Osteocyte (in vitro differentiated cells): ENCODE data around the gene PGAP6. TPM values are rescaled to one million over a fixed set of nuclear protein-coding genes. Genes with fewer than 3 reads are reported as not detected.

Source experiments
- DNase-seq: peaks from one replicate; pipeline ENCODE4 v3.0.0; 2021; ENCODE audit warnings: mixed read lengths; ENCODE audit not compliant: unreplicated experiment; ENCODE audit errors: extremely low spot score
- H3K27ac Mint-ChIP-seq: one replicate; pipeline ENCODE4 v1.8.0; 2021; ENCODE audit warnings: mild to moderate bottlenecking, mixed read lengths; ENCODE audit not compliant: unreplicated experiment
- H3K27me3 Mint-ChIP-seq: one replicate; pipeline ENCODE4 v1.8.0; 2021; ENCODE audit warnings: mixed read lengths; ENCODE audit not compliant: unreplicated experiment
- H3K36me3 Mint-ChIP-seq: one replicate; pipeline ENCODE4 v1.8.0; 2021; ENCODE audit warnings: mixed read lengths; ENCODE audit not compliant: unreplicated experiment
- H3K4me1 Mint-ChIP-seq: one replicate; pipeline ENCODE4 v1.8.0; 2021; ENCODE audit warnings: mixed read lengths; ENCODE audit not compliant: unreplicated experiment
- H3K4me3 Mint-ChIP-seq: one replicate; pipeline ENCODE4 v1.8.0; 2021; ENCODE audit warnings: mild to moderate bottlenecking, moderate library complexity, mixed read lengths; ENCODE audit not compliant: unreplicated experiment
- H3K9me3 Mint-ChIP-seq: one replicate; pipeline ENCODE4 v1.8.0; 2021; ENCODE audit warnings: mixed read lengths; ENCODE audit not compliant: unreplicated experiment
- CTCF ChIP-seq: fragments of 200-600 bp; sonication (generic); IDR thresholded peaks from 2 replicates; pipeline ENCODE4 v1.5.0; 2021; ENCODE audit warnings: antibody characterized with exemption, mild to moderate bottlenecking, moderate library complexity
- long read RNA-seq: library from polyadenylated mRNA; unstranded; transcript quantifications from one replicate; pipeline ENCODE4 v2.0.0, GENCODE V29; 2021
- total RNA-seq: library from RNA; stranded (reverse); gene quantifications from 2 replicates; pipeline ENCODE4 v1.2.1, GENCODE V29; 2021

Gene PGAP6
- total RNA-seq = 59.3 and 61.6 TPM in 2 replicates
- long read RNA-seq, partial matches to known transcripts = 7 of 8 reads
- long read RNA-seq, other reads (novel, unspliced or antisense) = 1 of 8 reads

- H3K9me3 Mint-ChIP-seq = no peaks in the 10 kb centered on the region
- TF ChIP-seq CTCF = no peak
- H3K4me1 Mint-ChIP-seq = peaks cover 22% of the 10 kb centered on the region
- H3K36me3 Mint-ChIP-seq = no peaks in the 10 kb centered on the region
- no peaks in the 10 kb centered on the region for H3K27me3 Mint-ChIP-seq
- H3K27ac Mint-ChIP-seq = peak within 1 kb of the TSS; percentile 60
- peak; percentile 86 for DNase-seq
- peak within 1 kb of the TSS; percentile 82 for H3K4me3 Mint-ChIP-seq
Measured at GRCh38 chr16:381789-382717, at the start of gene PGAP6. TSS of gene PGAP6 (minus strand) at chr16:381978. CDS start at chr16:381821, 157 bp downstream.

- no peaks in the 10 kb centered on the region for H3K27me3 Mint-ChIP-seq
- no peak for TF ChIP-seq CTCF
- H3K9me3 Mint-ChIP-seq = no peaks in the 10 kb centered on the region
- no peak for DNase-seq
- H3K4me3 Mint-ChIP-seq = no peak overlapping the region
- no peak overlapping the region for H3K27ac Mint-ChIP-seq
- H3K36me3 Mint-ChIP-seq = peaks cover 9% of the 10 kb centered on the region
- peaks cover 30% of the 10 kb centered on the region for H3K4me1 Mint-ChIP-seq
Measured at GRCh38 chr16:430904-431303, 49.1 kb upstream of the PGAP6 start.

GRCh38 chr16:427250-427649 is 45.5 kb upstream of the PGAP6 start:
- Mint-ChIP-seq H3K4me1 (peaks cover 44% of the 10 kb centered on the region), H3K36me3 (peaks cover 7% of the 10 kb centered on the region), H3K27me3 (no peaks in the 10 kb centered on the region), H3K4me3 (peak overlapping the region; percentile 75), H3K9me3 (no peaks in the 10 kb centered on the region), H3K27ac (peak overlapping the region; percentile 23)
- no peak for DNase-seq
- TF ChIP-seq CTCF = no peak

GRCh38 chr16:426906-427249 is 45.1 kb upstream of the PGAP6 start:
- no peaks in the 10 kb centered on the region for H3K27me3 Mint-ChIP-seq
- H3K4me3 Mint-ChIP-seq = peak overlapping the region; percentile 75
- no peak for TF ChIP-seq CTCF
- peaks cover 7% of the 10 kb centered on the region for H3K36me3 Mint-ChIP-seq
- no peak for DNase-seq
- peaks cover 44% of the 10 kb centered on the region for H3K4me1 Mint-ChIP-seq
- H3K27ac Mint-ChIP-seq = peak overlapping the region; percentile 23
- H3K9me3 Mint-ChIP-seq = no peaks in the 10 kb centered on the region

- H3K27me3 Mint-ChIP-seq = no peaks in the 10 kb centered on the region
- peak overlapping the region; percentile 23 for H3K27ac Mint-ChIP-seq
- peaks cover 7% of the 10 kb centered on the region for H3K36me3 Mint-ChIP-seq
- no peaks in the 10 kb centered on the region for H3K9me3 Mint-ChIP-seq
- H3K4me1 Mint-ChIP-seq = peaks cover 44% of the 10 kb centered on the region
- TF ChIP-seq CTCF = no peak
- peak overlapping the region; percentile 75 for H3K4me3 Mint-ChIP-seq
- no peak for DNase-seq
Measured at GRCh38 chr16:426115-426905, 44.5 kb upstream of the PGAP6 start.
